Astrocyte (in vitro differentiated cells and primary cell): Measurements from ENCODE around the gene IP6K3. TPM values are rescaled to one million over a fixed set of nuclear protein-coding genes. Genes with fewer than 3 reads are reported as not detected.
A peak's percentile ranks its signal among the peaks of the same experiment; 100 is the strongest.

Experiments
- DNase-seq: peaks from one replicate; pipeline ENCODE4 v3.0.0-alpha.2; 2010; ENCODE audit warnings: low read depth
- FAIRE-seq: peaks from 2 replicates; lab custom pipeline; 2011; peaks lifted over from hg19 to GRCh38; lab: Jason Lieb, UNC
- H2AFZ ChIP-seq: 2 replicates; pipeline ENCODE4 v1.6.0; 2012; ENCODE audit warnings: low read depth, low read length, inconsistent platforms
- H3K27ac ChIP-seq: 2 replicates; pipeline ENCODE4 v1.5.1; 2011; ENCODE audit warnings: low read depth, low read length, inconsistent platforms
- H3K27me3 ChIP-seq: 2 replicates; pipeline ENCODE4 v1.6.0; 2011; ENCODE audit warnings: low read length, inconsistent platforms; ENCODE audit not compliant: insufficient read depth
- H3K36me3 ChIP-seq: 2 replicates; pipeline ENCODE4 v1.5.1; 2011; ENCODE audit warnings: low read length, inconsistent platforms; ENCODE audit not compliant: insufficient read depth
- H3K4me1 ChIP-seq: 2 replicates; pipeline ENCODE4 v1.5.1; 2011; ENCODE audit warnings: low read length, inconsistent platforms; ENCODE audit not compliant: insufficient read depth
- H3K4me2 ChIP-seq: 2 replicates; pipeline ENCODE4 v1.6.0; 2012; ENCODE audit warnings: low read length, inconsistent platforms
- H3K4me3 ChIP-seq: 2 replicates; pipeline ENCODE4 v1.5.1; 2011; ENCODE audit warnings: low read depth, mild to moderate bottlenecking, low read length, inconsistent platforms; ENCODE audit not compliant: insufficient read depth
- H3K79me2 ChIP-seq: 2 replicates; pipeline ENCODE4 v1.6.0; 2012; ENCODE audit warnings: mild to moderate bottlenecking, low read length, inconsistent platforms; ENCODE audit not compliant: insufficient read depth
- H3K9ac ChIP-seq: 2 replicates; pipeline ENCODE4 v1.6.0; 2012; ENCODE audit warnings: mild to moderate bottlenecking, low read length, inconsistent platforms
- H3K9me3 ChIP-seq: 2 replicates; pipeline ENCODE4 v1.5.1; 2012; ENCODE audit warnings: low read depth, mild to moderate bottlenecking, low read length, inconsistent platforms; ENCODE audit not compliant: insufficient read depth
- H4K20me1 ChIP-seq: 2 replicates; pipeline ENCODE4 v1.6.0; 2012; ENCODE audit warnings: low read length, inconsistent platforms; ENCODE audit not compliant: insufficient read depth
- H3K27ac Mint-ChIP-seq: one replicate; pipeline ENCODE4 v1.8.0; 2021; ENCODE audit warnings: mild to moderate bottlenecking, mixed read lengths; ENCODE audit not compliant: unreplicated experiment
- H3K27me3 Mint-ChIP-seq: one replicate; pipeline ENCODE4 v1.8.0; 2021; ENCODE audit warnings: low read depth, mixed read lengths; ENCODE audit not compliant: unreplicated experiment
- H3K36me3 Mint-ChIP-seq: one replicate; pipeline ENCODE4 v1.8.0; 2021; ENCODE audit warnings: low read depth, mixed read lengths; ENCODE audit not compliant: unreplicated experiment
- H3K4me1 Mint-ChIP-seq: one replicate; pipeline ENCODE4 v1.8.0; 2021; ENCODE audit warnings: low read depth, mixed read lengths; ENCODE audit not compliant: unreplicated experiment
- H3K4me3 Mint-ChIP-seq: one replicate; pipeline ENCODE4 v1.8.0; 2021; ENCODE audit warnings: mild to moderate bottlenecking, moderate library complexity, mixed read lengths; ENCODE audit not compliant: unreplicated experiment
- H3K9me3 Mint-ChIP-seq: one replicate; pipeline ENCODE4 v1.8.0; 2021; ENCODE audit warnings: mild to moderate bottlenecking, mixed read lengths; ENCODE audit not compliant: unreplicated experiment
- CTCF ChIP-seq: IDR thresholded peaks from 2 replicates; pipeline ENCODE4 v1.5.1; 2011; ENCODE audit warnings: low read depth, mild to moderate bottlenecking, inconsistent platforms, low read length, moderate library complexity; ENCODE audit not compliant: insufficient read depth
- EZH2 ChIP-seq: IDR thresholded peaks from 2 replicates; pipeline ENCODE4 v1.6.1; 2012; ENCODE audit warnings: mild to moderate bottlenecking, low read length, inconsistent platforms; ENCODE audit not compliant: insufficient read depth
- total RNA-seq: library from RNA; stranded (reverse); gene quantifications from 2 replicates; pipeline ENCODE4 v1.2.1, GENCODE V29; 2021

The IP6K3 gene
- total RNA-seq, 1 donor from 2014 or later = 4.6 TPM

- no peaks in the 10 kb centered on the region for H3K9me3 ChIP-seq
- no peak overlapping the region for H2AFZ ChIP-seq
- peaks cover 19% of the 10 kb centered on the region for H3K79me2 ChIP-seq
- peak overlapping the region; percentile 91 for H3K4me2 ChIP-seq
- FAIRE-seq (no peak), DNase-seq (no peak)
- no peaks in the 10 kb centered on the region for H3K9me3 Mint-ChIP-seq
- H3K27ac ChIP-seq = no peak overlapping the region
- no peaks in the 10 kb centered on the region for H3K36me3 ChIP-seq
- no peak overlapping the region for H3K27ac Mint-ChIP-seq
- H3K4me1 Mint-ChIP-seq = peaks cover 14% of the 10 kb centered on the region
- no peak for TF ChIP-seq EZH2
- no peak for TF ChIP-seq CTCF
- peaks cover 10% of the 10 kb centered on the region for H3K36me3 Mint-ChIP-seq
- H3K27me3 ChIP-seq = peaks cover 2% of the 10 kb centered on the region
- no peak overlapping the region for H3K4me3 ChIP-seq
- no peaks in the 10 kb centered on the region for H3K27me3 Mint-ChIP-seq
- peaks cover 13% of the 10 kb centered on the region for H3K4me1 ChIP-seq
- H3K9ac ChIP-seq = no peak overlapping the region
- peak overlapping the region; percentile 92 for H3K4me3 Mint-ChIP-seq
- H4K20me1 ChIP-seq = peaks cover 6% of the 10 kb centered on the region
These were observed 37.0 kb downstream of the IP6K3 start for GRCh38 chr6:33709605-33710295.

GRCh38 chr6:33708516-33709204 lies 38.0 kb downstream of the IP6K3 start:
- no peak overlapping the region for H3K4me3 ChIP-seq
- Mint-ChIP-seq H3K27ac (no peak overlapping the region), H3K4me3 (no peak overlapping the region), H3K27me3 (no peaks in the 10 kb centered on the region), H3K9me3 (no peaks in the 10 kb centered on the region), H3K4me1 (peaks cover 18% of the 10 kb centered on the region), H3K36me3 (peaks cover 13% of the 10 kb centered on the region)
- no peak for TF ChIP-seq EZH2
- no peak for TF ChIP-seq CTCF
- FAIRE-seq = no peak
- no peak overlapping the region for H3K9ac ChIP-seq
- H3K27ac ChIP-seq = no peak overlapping the region
- H2AFZ ChIP-seq = no peak overlapping the region
- no peak for DNase-seq
- H3K36me3 ChIP-seq = no peaks in the 10 kb centered on the region
- no peaks in the 10 kb centered on the region for H3K9me3 ChIP-seq
- peaks cover 6% of the 10 kb centered on the region for H4K20me1 ChIP-seq
- peaks cover 13% of the 10 kb centered on the region for H3K4me1 ChIP-seq
- no peaks in the 10 kb centered on the region for H3K27me3 ChIP-seq
- H3K79me2 ChIP-seq = peaks cover 19% of the 10 kb centered on the region
- H3K4me2 ChIP-seq = no peak overlapping the region

- FAIRE-seq = no peak
- Histone ChIP-seq H4K20me1 (peaks cover 6% of the 10 kb centered on the region), H3K27ac (no peak overlapping the region), H3K4me3 (no peak overlapping the region), H3K4me1 (peaks cover 13% of the 10 kb centered on the region), H3K9ac (no peak overlapping the region), H3K79me2 (peaks cover 19% of the 10 kb centered on the region), H3K4me2 (no peak overlapping the region), H3K36me3 (no peaks in the 10 kb centered on the region), H3K27me3 (no peaks in the 10 kb centered on the region), H2AFZ (no peak overlapping the region), H3K9me3 (no peaks in the 10 kb centered on the region)
- H3K27me3 Mint-ChIP-seq = no peaks in the 10 kb centered on the region
- H3K9me3 Mint-ChIP-seq = no peaks in the 10 kb centered on the region
- DNase-seq = no peak
- H3K27ac Mint-ChIP-seq = no peak overlapping the region
- peaks cover 18% of the 10 kb centered on the region for H3K4me1 Mint-ChIP-seq
- H3K36me3 Mint-ChIP-seq = peaks cover 13% of the 10 kb centered on the region
- no peak overlapping the region for H3K4me3 Mint-ChIP-seq
- TF ChIP-seq CTCF (no peak), EZH2 (no peak)
These were observed 38.9 kb downstream of the IP6K3 start for GRCh38 chr6:33707771-33708170.
